Suprapubic skin (tissue), 3 donors: Measurements from ENCODE around the gene CACNA1A.
A peak's percentile ranks its signal among the peaks of the same experiment; 100 is the strongest.

ENCODE experiments used
- POLR2AphosphoS5 ChIP-seq, 3 donors: sonication (generic); formaldehyde crosslinking; IDR thresholded peaks; one replicate each; pipeline ENCODE4 v1.6.1; 2017; ENCODE audit warnings: antibody characterized with exemption in 3 of 3
- TF ChIP-seq, protein P1 (sequence below), 2 donors: fragments of 200-600 bp in 1 of 2; fragments of 450-650 bp in 1 of 2; sonication (generic) in 1 of 2; IDR thresholded peaks; one replicate each; pipeline ENCODE4 v1.5.1; 2016 to 2019; ENCODE audit warnings: antibody characterized with exemption in 2 of 2, mild to moderate bottlenecking in 1 of 2, moderate library complexity in 1 of 2

DNA sequence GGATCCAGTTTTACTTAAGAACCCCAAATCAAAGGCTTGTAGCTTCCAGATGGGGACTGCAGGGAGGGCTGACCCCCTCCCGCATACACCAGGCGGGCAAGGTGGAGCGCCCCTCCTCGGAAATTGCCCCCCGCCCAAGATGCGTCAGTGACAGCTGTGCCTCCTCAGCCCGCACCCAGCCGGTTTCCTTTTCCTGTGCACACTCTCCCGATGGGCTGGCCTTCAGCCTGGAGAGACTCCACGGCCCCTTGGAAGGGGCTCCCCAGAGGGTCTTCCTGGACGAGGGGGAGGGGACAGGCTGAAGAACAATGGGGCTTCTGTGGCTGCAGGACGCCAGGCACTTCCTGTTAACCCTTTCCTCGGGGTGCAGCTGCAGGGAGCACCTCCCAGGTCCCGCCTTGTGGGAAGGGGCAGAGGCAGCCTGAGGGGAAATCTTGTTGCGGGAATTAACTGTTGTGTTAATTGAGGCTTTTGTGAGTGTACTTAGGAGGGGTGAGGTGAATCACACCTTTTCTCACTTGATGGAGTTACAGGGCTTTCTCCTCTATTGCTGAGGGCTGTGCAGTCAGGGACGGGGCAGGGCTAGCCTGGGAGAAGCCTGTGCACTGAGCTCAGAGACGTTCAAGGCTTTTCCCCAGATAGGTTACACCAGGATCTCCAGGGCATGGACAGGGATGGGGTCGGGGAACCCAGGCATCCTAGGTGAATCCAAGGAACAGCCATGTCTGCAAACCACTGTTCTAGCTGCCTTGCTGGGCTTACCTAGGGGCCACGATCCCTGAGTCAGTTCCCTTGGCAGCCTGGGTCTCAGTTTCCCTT is 341.7 kb downstream of the CACNA1A start:
- TF ChIP-seq, protein P1, sequence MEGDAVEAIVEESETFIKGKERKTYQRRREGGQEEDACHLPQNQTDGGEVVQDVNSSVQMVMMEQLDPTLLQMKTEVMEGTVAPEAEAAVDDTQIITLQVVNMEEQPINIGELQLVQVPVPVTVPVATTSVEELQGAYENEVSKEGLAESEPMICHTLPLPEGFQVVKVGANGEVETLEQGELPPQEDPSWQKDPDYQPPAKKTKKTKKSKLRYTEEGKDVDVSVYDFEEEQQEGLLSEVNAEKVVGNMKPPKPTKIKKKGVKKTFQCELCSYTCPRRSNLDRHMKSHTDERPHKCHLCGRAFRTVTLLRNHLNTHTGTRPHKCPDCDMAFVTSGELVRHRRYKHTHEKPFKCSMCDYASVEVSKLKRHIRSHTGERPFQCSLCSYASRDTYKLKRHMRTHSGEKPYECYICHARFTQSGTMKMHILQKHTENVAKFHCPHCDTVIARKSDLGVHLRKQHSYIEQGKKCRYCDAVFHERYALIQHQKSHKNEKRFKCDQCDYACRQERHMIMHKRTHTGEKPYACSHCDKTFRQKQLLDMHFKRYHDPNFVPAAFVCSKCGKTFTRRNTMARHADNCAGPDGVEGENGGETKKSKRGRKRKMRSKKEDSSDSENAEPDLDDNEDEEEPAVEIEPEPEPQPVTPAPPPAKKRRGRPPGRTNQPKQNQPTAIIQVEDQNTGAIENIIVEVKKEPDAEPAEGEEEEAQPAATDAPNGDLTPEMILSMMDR (IDR thresholded peaks at IDR 0.05): no peak
- peak in 2 of 3 donors; percentile 41 to 69 for TF ChIP-seq POLR2AphosphoS5 (IDR thresholded peaks at IDR 0.05)
